ACHN (cell line): Measurements from ENCODE around the gene DOCK1.

Source experiments
- DNase-seq: peaks from one replicate; pipeline ENCODE4 v3.0.0-alpha.2; 2015
- in situ Hi-C: cut with HindIII; loops from 2 replicates; pipeline ENCODE4 v1.10.0; 2017; ENCODE audit warnings: low sequenced_read_pairs, low pct_ligation_motif_present, low pct_unique_long_range_greater_than_20kb

DOCK1 gene

DNA sequence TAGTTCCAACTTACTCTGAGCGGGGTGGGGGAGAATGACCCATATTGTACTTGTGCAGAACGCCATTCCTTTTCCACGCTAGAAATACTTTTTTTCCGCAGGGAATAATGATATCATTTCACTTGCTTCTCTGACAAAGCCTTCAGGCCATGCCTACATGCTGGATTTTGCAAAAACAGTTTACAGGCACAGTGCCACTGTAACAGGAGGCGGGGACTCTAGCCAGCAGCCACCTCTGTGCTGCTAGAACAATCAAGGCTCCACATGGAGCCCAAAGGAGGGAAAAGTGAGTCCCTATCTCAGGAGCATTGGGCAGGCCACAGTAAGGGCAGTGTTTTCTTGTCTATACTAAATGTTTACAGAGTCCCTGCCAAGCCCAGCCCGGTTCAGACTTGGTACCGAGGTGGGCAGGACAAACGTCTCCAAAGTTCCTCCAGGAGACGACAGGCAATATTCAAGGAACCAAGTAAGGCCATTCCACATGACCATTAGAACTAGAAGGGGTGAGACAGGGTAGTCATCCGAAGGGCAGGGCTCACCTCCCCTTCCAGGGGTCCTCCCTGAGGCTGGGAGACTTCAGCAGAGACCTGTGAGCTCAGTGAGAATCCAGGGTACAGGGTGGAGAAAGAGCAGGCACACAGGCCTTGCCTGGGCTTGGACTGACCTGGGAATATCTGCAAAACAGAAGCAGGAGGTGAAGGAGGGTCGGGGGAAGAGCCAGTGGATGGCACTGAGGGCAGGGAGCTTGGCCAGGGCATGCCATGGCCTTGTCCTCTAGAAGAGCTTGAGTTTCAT is 553.0 kb downstream of the DOCK1 start:
- DNase-seq = no peak
- in situ Hi-C loops = no loop called here

GRCh38 chr10:127458829-127459228 is 553.6 kb downstream of the DOCK1 start:
- no peak for DNase-seq
- in situ Hi-C loops = no loop called here

- no peak for DNase-seq
- in situ Hi-C loops = no loop called here
Measured at GRCh38 chr10:127459918-127460317, 554.7 kb downstream of the DOCK1 start.

DNA sequence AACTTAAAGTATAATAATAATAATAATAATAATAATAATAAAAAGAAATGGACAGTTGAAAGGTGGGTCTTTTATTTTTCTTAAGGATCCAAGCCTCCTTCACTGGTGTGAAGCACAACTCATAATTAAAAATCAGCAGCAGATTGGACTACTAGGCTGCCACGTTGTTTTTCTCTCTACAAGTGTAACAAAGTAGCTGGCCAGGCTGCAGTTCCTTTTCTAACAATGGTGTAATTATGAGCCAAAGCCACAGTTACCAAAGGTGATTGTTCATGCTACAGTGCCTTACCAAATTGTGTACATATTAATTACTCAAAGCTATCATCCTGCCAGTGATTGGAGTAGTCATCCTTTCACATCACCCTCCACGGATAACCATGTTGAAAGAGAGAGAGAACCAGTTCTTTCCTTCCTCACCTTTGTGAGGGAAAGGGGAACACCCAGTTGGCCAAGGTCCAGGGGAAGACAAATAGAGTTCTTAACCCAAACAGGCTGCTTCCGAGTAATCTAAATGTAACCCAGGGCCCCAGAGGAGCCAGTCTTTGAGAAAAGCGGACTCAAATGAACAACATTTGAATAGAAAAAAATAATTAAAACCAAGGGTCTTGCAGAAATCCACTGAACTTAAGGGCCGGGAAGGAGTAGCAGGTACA is 557.5 kb downstream of the DOCK1 start:
- in situ Hi-C loops = no loop called here
- no peak for DNase-seq

DNA sequence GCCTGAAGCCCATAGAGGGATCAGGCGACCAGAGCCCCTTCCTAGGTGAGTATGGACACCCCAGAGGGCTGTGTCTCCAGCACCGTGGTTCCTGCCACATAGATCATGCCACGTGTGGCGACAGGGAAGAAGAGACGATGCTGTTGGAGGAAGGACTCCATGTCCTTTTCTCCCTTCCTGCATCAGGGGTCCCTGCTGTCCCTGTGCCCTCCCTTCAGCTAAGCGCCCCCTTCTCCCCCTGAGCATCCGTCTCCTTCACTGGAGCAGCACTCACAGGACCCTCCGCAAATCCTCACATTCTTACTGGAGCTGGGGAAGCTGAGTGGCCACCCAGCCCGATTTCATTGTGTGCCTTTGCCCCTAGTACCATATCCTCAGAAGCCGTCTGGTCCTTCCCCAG is 558.3 kb downstream of the DOCK1 start:
- DNase-seq = no peak
- in situ Hi-C loops = no loop called here

DNA sequence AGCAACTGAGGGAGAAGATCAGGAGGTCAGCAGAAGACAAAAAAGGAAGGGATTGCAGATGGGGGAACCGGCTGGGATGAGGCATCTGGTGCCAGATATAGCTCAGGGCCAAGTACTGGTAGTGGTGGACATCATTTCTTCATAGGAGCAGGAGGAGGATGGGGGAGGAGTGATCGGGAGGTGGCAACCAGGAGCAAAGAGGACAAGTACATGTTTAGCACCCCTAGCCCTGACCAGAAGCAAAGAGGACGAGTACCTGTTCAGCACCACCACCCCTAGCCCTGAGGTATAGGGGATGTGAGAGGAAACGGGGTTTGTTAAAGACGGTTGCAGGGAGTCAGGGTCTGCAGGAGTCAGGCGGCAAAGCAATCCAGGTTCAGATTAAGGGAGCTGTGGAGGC is 559.3 kb downstream of the DOCK1 start:
- in situ Hi-C loops = no loop called here
- DNase-seq = no peak

DNA sequence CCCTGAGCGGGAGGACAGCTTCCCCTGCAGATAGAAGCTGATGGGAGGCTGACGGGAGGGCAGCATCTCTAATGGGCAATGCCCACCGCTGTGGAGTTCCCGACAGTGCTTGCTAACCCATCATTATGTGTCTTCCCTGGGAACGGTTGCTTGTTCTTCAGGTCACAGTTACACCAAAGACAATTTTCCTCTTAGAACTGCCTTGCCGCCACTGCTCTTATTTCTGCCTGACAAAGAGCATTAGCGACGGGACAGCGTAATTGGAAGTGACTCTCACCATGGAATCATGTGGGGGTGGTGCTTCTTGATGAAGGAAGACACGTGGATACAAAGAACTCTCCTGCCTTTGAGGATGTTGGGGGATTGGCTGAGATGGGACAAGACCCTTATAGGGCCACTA is 562.6 kb downstream of the DOCK1 start:
- in situ Hi-C loops = no loop called here
- no peak for DNase-seq

GRCh38 chr10:127468632-127469031 is 563.4 kb downstream of the DOCK1 start:
- in situ Hi-C loops = no loop called here
- no peak for DNase-seq

DNA sequence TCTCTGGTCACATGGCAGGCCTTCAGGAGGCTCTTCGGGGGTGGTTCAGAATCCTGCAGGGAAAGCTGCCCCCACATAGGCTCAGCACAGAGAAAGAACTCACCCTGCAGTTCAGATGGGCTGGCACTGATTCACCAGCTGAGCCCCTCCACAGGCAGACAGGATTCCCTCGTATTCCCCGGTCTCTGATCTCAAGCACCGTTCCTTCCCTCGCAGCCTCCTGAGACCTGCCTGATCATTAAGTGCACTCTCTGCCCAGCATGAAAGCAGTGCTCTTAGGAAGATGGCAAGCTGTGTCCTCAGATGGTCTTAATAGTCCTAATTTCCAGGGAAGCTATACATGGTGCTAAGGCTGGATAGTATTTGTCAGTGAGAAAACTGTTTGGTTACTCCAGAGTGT is 565.7 kb downstream of the DOCK1 start:
- DNase-seq = no peak
- in situ Hi-C loops = no loop called here

- in situ Hi-C loops = no loop called here
- DNase-seq = no peak
Measured at GRCh38 chr10:127472976-127473375, 567.7 kb downstream of the DOCK1 start.

GRCh38 chr10:127474501-127474900 is 569.3 kb downstream of the DOCK1 start:
- in situ Hi-C loops = no loop called here
- DNase-seq = no peak

DNA sequence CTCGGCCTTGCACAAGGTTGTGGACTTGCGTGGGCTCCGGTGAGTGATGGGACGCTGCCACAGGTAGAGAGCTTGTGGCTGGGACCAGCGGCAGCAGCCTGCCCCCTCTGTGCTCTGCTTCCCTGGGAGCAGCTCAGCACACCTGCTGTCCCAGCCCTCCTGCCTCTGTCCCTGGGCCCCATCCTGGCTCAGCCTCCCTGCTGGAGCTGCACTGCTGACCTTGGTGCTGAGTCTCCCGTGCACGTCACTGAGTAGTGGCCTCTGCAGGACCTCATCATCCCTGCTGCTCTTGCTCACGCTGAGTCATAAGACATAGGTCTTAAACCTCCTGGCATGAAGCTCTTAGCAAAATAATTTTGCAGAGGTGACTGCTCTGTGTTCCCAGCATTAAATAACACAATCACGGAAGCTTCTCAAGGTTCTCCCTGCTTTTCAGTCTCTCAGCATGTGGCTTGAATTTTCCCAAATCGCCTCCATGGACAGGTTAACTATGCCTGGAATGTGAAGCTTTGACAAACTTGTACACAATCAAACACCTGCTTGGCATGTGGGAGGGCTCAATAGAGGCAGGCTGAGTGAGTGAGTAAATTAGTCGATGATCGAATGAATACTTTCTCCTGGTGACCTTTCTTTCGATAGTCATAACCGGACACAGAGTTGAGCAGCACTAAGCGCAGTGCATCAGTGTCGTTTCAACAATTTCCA is 580.1 kb downstream of the DOCK1 start:
- in situ Hi-C loops = no loop called here
- DNase-seq = peak; percentile 71

DNA sequence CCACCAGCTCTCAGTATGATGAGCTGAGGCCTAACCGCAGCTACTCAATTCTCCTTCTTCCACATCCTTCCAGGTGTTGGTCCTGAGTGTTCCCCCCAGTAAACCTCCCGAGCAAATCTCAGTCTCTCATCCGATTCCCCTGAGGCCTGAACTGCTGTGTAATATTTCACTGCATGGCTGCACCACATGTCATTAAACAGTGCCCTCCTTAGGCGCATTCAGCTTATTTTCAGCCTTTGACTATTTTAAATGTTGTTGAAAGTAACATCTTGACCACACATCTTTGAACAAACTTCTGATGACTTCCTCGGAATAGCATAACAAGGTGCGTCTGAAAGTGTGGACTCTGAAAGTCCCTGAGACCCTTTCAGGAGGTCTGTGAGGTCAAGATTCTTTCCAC is 581.1 kb downstream of the DOCK1 start:
- in situ Hi-C loops = no loop called here

DNA sequence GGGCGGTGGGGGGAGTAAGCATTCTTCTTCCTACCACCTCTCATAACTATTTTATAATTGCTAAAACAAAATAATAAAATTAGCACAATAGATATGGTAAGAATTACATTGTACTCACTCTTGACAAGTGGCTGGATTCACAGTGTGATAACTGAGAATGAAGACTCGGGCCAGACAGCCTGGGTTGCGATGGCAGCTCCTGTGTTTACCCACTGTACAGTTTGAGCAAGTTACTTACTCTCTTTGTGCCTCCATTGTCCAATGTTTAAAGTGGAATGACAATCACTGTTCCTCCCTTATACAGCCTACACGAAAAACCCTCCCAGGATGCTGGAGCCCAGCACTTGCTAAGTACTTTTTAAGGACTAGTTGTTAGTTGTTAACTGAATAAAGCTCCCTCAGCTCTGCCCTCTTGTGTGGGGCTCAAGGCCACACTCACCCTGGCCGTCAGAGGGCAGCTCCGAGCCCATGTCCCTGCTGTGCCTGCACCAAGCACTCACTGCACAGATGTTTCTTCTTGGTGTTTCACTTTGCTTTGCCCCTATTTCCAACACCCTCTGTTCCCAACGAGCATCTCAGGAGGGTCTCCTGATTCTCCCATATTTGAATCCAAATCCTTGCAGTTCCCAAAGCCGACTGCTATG is 587.5 kb downstream of the DOCK1 start:
- peak; percentile 40 for DNase-seq
- in situ Hi-C loops = no loop called here

More for the DNA sequence above, 581.1 kb downstream of the DOCK1 start:
- DNase-seq = no peak

DNA sequence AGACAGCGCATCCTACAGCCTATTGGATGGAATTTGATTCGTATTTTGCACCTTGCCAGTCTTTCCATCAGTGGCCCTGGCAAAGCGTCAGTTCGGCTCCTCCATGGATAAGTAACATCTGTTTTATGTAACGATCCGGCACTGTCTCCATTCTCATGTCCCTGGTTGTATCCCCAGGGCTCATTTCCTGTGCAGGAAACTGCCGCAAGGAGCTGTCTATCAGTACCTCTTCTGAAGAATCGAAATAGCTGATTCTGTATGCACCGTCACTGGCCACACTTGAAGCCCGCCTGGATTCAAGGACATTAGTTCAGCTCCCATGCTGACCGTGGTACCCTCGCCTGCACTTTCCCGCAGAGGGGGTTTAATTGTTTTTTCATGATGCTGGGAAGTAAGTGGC is 590.8 kb downstream of the DOCK1 start:
- DNase-seq = no peak
- in situ Hi-C loops = no loop called here

DNA sequence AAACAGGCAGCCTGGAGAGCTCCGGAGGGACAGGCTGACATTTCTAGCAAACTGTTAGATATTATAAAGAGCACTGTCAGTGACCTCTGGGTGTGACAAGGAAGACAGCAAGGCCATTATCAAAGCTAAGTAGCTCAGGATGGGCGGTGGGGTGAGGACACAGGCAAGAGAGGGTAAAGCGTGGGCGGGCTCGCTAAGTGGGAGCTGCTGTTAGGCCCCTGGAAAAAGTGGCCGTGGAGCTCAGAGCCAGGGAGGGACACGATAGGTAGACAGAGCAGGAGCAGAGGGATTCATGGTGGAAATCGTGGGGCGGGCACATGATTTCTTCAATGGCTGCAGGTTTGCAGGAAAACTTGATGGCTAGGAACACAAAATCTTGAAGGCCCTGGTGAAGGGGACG is 592.5 kb downstream of the DOCK1 start:
- no peak for DNase-seq
- in situ Hi-C loops = no loop called here

DNA sequence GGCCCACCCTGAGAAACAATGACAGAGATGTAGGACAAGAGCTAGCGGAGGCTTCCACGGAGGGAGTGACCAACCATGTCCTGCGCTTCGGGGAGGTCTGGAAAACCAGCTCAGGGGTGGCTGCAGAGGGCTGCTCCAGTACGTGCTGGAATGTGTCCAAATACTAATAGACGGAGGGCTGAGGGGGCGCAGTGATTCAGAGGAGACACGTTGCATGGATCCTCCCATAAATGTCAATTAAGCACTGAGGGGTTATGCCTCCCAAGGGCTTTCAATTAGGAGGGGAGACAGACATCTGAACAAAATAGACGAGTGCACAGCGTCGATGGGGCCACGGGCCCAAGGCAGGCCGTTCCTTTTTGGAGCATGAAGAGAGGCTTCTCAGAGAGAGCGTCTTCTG is 592.9 kb downstream of the DOCK1 start:
- in situ Hi-C loops = no loop called here

DNA sequence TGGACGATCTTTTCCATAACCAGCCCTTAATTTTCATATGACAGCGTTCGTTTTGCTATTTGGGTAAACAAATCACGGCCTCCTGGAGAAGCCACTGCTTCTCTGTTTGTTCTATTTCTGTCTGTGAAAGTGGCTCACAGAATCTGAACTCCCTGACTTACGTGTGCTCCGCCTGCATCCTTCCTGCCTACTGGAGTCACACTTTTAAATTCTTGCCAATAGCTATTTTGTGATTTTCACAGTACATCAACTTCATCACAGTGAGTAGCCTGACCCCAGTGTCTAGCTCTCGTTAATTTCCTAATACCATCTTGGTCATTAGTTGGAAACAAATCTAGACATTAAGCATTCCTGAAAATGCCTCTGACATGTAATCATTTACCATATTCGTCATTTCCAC is 594.9 kb downstream of the DOCK1 start:
- no peak for DNase-seq
- in situ Hi-C loops = no loop called here

More for the DNA sequence above, 592.9 kb downstream of the DOCK1 start:
- DNase-seq = no peak
